RWPE2 (cell line): ENCODE data around the gene GPC4.

Experiments
- ATAC-seq: fragments of 200-7000 bp; cut with Tn5 transposase; 3 replicates; pipeline ENCODE4 v1.9.1; 2021; ENCODE audit warnings: low read depth
- DNase-seq: peaks from one replicate; pipeline ENCODE4 v3.0.0-alpha.2; 2020; ENCODE audit warnings: low spot score
- H3K27ac ChIP-seq: fragments of 450-650 bp; 2 replicates; pipeline ENCODE4 v1.5.1; 2017; ENCODE audit warnings: mild to moderate bottlenecking; ENCODE audit not compliant: poor library complexity, severe bottlenecking
- H3K27me3 ChIP-seq: fragments of 250-450 bp; sonication (Bioruptor Pico); 2 replicates; pipeline ENCODE4 v1.5.1; 2021; ENCODE audit warnings: mild to moderate bottlenecking, moderate library complexity; ENCODE audit not compliant: insufficient read depth, poor library complexity, severe bottlenecking
- H3K36me3 ChIP-seq: fragments of 250-450 bp; sonication (Bioruptor Pico); 2 replicates; pipeline ENCODE4 v1.5.1; 2020; ENCODE audit warnings: low read depth, mild to moderate bottlenecking, moderate library complexity
- H3K4me1 ChIP-seq: fragments of 250-450 bp; sonication (Bioruptor Pico); 2 replicates; pipeline ENCODE4 v1.5.1; 2021; ENCODE audit warnings: mild to moderate bottlenecking, moderate library complexity; ENCODE audit not compliant: insufficient read depth, poor library complexity, severe bottlenecking
- H3K4me3 ChIP-seq: fragments of 250-450 bp; sonication (Bioruptor Pico); 2 replicates; pipeline ENCODE4 v1.5.1; 2021; ENCODE audit warnings: mild to moderate bottlenecking, moderate library complexity; ENCODE audit not compliant: severe bottlenecking
- H3K9me3 ChIP-seq: fragments of 250-450 bp; sonication (Bioruptor Pico); 2 replicates; pipeline ENCODE4 v1.5.1; 2021; ENCODE audit warnings: mild to moderate bottlenecking, moderate library complexity; ENCODE audit not compliant: severe bottlenecking
- CTCF ChIP-seq: fragments of 450-650 bp; IDR thresholded peaks from one replicate; pipeline ENCODE4 v1.5.1; 2017; ENCODE audit warnings: mild to moderate bottlenecking, moderate library complexity; ENCODE audit not compliant: poor library complexity, severe bottlenecking

Gene GPC4

DNA sequence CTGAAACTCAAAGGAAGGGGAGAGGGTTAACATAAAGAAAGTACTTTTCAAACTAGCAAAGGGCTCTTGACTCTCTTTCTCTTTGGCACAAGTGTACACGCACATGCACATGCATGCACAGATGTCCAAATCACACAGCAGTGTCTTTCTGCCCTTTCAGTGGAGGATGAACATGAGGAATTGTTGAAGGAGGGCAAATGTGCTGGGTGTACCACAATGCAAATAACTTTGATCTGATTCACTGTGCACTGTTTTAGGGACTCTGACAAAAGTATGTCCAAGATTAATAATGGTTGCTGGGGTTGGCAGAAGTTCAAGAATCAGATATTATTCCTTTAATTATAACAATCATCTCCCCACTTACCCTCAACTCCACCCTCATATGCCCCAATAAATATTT is 93.8 kb downstream of the GPC4 start:
- Histone ChIP-seq H3K27ac (no peak overlapping the region), H3K9me3 (no peaks in the 10 kb centered on the region), H3K4me3 (no peak overlapping the region), H3K36me3 (no peaks in the 10 kb centered on the region), H3K27me3 (no peaks in the 10 kb centered on the region), H3K4me1 (no peaks in the 10 kb centered on the region)
- no peak for TF ChIP-seq CTCF
- ATAC-seq (no peak), DNase-seq (no peak)

GRCh38 chrX:133314281-133314680 is 101.0 kb downstream of the GPC4 start:
- TF ChIP-seq CTCF: no peak
- Histone ChIP-seq H3K36me3 (no peaks in the 10 kb centered on the region), H3K27ac (no peak overlapping the region), H3K4me3 (no peak overlapping the region), H3K9me3 (no peaks in the 10 kb centered on the region), H3K27me3 (no peaks in the 10 kb centered on the region), H3K4me1 (no peaks in the 10 kb centered on the region)
- DNase-seq: no peak
- no peak for ATAC-seq

- Histone ChIP-seq H3K36me3 (no peaks in the 10 kb centered on the region), H3K9me3 (no peaks in the 10 kb centered on the region), H3K27ac (no peak overlapping the region), H3K27me3 (no peaks in the 10 kb centered on the region), H3K4me3 (no peak overlapping the region), H3K4me1 (no peaks in the 10 kb centered on the region)
- DNase-seq: no peak
- TF ChIP-seq CTCF: no peak
- no peak for ATAC-seq
Observed at GRCh38 chrX:133308499-133308897, 106.8 kb downstream of the GPC4 start.

DNA sequence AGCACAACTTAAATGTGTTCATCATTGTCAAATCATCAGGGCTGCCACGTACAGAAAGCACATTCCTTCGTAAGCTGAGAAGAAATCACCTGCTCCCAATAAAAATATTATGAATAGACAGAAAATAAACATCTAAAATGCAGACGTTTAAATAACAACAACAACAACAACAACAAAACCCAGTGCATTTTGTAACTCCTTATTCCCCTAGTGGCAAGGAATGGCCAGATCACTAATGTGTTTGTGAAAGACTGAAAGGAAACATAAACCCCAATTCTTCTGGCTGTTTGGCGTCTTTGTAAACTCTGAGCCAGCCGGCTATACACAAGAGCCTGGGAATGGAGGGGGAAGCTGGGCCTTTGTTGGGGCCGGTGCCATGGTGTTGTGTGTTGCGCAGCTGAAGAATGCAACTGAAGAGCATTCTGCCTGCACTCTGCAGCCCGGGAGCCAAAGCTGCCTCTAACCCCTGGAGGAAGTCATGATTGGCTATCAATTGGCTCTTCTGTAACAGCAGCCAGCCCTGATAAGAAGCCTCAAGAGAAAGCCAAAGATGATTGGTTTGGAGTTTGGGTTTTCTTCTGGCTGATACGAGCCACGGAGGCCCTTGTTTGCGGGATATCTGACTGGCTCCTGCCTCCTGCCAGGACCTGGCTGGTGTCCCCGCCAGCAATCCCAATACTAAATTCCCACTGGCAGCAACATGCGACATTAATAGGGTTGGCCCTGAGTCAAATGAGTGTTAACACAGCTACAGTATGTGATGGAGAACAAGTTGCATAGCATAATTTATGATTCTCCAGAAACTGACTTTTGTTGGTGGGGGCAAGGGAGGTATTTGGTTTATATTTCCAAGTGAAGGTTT is 107.4 kb downstream of the GPC4 start:
- ATAC-seq (no peak), DNase-seq (no peak)
- Histone ChIP-seq H3K4me3 (no peak overlapping the region), H3K36me3 (no peaks in the 10 kb centered on the region), H3K9me3 (no peaks in the 10 kb centered on the region), H3K27me3 (no peaks in the 10 kb centered on the region), H3K27ac (no peak overlapping the region), H3K4me1 (no peaks in the 10 kb centered on the region)
- no peak for TF ChIP-seq CTCF

DNA sequence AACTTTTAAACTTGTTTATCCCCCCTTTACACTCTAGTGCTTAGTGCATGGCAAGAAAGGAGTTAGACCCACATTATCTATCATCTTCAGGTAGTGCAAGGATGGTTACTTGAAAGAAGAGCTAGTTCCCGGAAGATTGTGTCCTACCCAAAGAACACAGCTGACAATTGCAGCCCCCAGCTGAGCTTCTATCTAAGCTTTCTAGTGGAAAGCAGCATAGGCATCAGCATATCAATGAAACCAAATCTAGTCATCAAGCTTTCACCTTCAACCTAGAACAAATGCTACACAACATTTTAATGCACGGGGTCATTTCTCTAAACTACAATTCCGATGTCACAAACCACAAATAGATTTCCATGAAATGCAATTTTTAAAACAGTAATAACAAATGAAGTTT is 108.2 kb downstream of the GPC4 start:
- Histone ChIP-seq H3K27ac (no peak overlapping the region), H3K27me3 (no peaks in the 10 kb centered on the region), H3K9me3 (no peaks in the 10 kb centered on the region), H3K4me1 (no peaks in the 10 kb centered on the region), H3K4me3 (no peak overlapping the region), H3K36me3 (no peaks in the 10 kb centered on the region)
- no peak for DNase-seq
- no peak for TF ChIP-seq CTCF
- ATAC-seq: no peak
